T-cell (primary cell): ENCODE results near the gene MEP1B. TPM values are rescaled to one million over a fixed set of nuclear protein-coding genes. Genes with fewer than 3 reads are reported as not detected.

Source experiments
- ATAC-seq, 4 experiments: fragments of 200-7000 bp in 3 of 4; fragments of 150-1000 bp in 1 of 4; cut with Tn5 transposase; replicated peaks in 1 of 4; 1 replicate in 3 of 4; 2 replicates in 1 of 4; pipeline ENCODE4 v1.10.0; 2021; ENCODE audit warnings: moderate library complexity in 3 of 4, mild to moderate bottlenecking in 2 of 4, moderate number of reproducible peaks in 1 of 4
- CTCF ChIA-PET, 2 donors: fragments of 300-600 bp; sonication (Branson Sonifier 250); formaldehyde crosslinking; loops; one replicate each; lab custom pipeline; 2022; ENCODE audit warnings: antibody characterized with exemption in 2 of 2; lab: Charles Lee
- POLR2A ChIA-PET, 2 donors: fragments of 300-600 bp; sonication (Branson Sonifier 250); formaldehyde crosslinking; loops; one replicate each; lab custom pipeline; 2022; ENCODE audit warnings: antibody characterized with exemption in 2 of 2; lab: Charles Lee
- DNase-seq, 35 experiments: peaks; one replicate each; pipeline versions ENCODE4 v3.0.0 to v3.0.0-alpha.2; 2013 to 2023
- H3K27ac ChIP-seq: one replicate; pipeline ENCODE4 v1.5.1; 2013; ENCODE audit warnings: low read length
- H3K27me3 ChIP-seq, 2 experiments: replicated peaks in 1 of 2; 1 replicate in 1 of 2; 2 replicates in 1 of 2; pipeline versions ENCODE4 v1.6.1 to v1.7.0; 2013; ENCODE audit warnings: low read length in 1 of 2, mixed read lengths in 1 of 2; ENCODE audit not compliant: control insufficient read depth in 2 of 2, insufficient read depth in 2 of 2; ENCODE audit errors: extremely low read depth in 1 of 2
- H3K36me3 ChIP-seq, 2 donors: 1 replicate in 1 of 2; 2 replicates in 1 of 2; pipeline versions ENCODE4 v1.6.1 to v1.7.0; 2013; ENCODE audit warnings: low read length in 1 of 2; ENCODE audit not compliant: control insufficient read depth in 2 of 2, insufficient read depth in 1 of 2; ENCODE audit errors: extremely low read depth in 1 of 2
- H3K4me1 ChIP-seq, 2 experiments: 1 replicate in 1 of 2; 2 replicates in 1 of 2; pipeline versions ENCODE4 v1.6.1 to v1.7.0; 2013; ENCODE audit warnings: low read length in 2 of 2, mixed read lengths in 1 of 2; ENCODE audit not compliant: insufficient read depth in 2 of 2, control insufficient read depth in 1 of 2; ENCODE audit errors: extremely low read depth in 1 of 2
- H3K4me3 ChIP-seq, 2 donors: 1 replicate in 1 of 2; 2 replicates in 1 of 2; pipeline versions ENCODE4 v1.5.1 to v1.7.0; 2013; ENCODE audit warnings: mild to moderate bottlenecking in 2 of 2, low read length in 1 of 2, moderate library complexity in 1 of 2; ENCODE audit not compliant: control insufficient read depth in 1 of 2; ENCODE audit errors: extremely low read depth in 1 of 2
- H3K9me3 ChIP-seq: 2 replicates; pipeline ENCODE4 v1.7.0; 2013
- H3K27ac Mint-ChIP-seq, 2 donors: one replicate each; pipeline ENCODE4 v1.8.0; 2020 to 2021; ENCODE audit warnings: mild to moderate bottlenecking in 2 of 2, mixed read lengths in 2 of 2
- H3K27me3 Mint-ChIP-seq, 2 donors: one replicate each; pipeline ENCODE4 v1.8.0; 2021 to 2022; ENCODE audit warnings: mixed read lengths in 2 of 2
- H3K36me3 Mint-ChIP-seq: one replicate; pipeline ENCODE4 v1.8.0; 2021; ENCODE audit warnings: mixed read lengths
- H3K4me1 Mint-ChIP-seq, 3 donors: one replicate each; pipeline ENCODE4 v1.8.0; 2020 to 2022; ENCODE audit warnings: mixed read lengths in 3 of 3, mild to moderate bottlenecking in 1 of 3
- H3K4me3 Mint-ChIP-seq, 3 donors: one replicate each; pipeline ENCODE4 v1.8.0; 2020 to 2022; ENCODE audit warnings: mild to moderate bottlenecking in 3 of 3, mixed read lengths in 3 of 3, moderate library complexity in 3 of 3
- H3K9me3 Mint-ChIP-seq, 3 donors: one replicate each; pipeline ENCODE4 v1.8.0; 2020 to 2022; ENCODE audit warnings: mixed read lengths in 3 of 3
- WGBS: methylation state at CpG from one replicate; pipeline ENCODE4 v1.1.5; 2013; ENCODE audit warnings: missing lambda C conversion rate; ENCODE audit not compliant: insufficient coverage; 5-methylcytosine and 5-hydroxymethylcytosine counted together
- total RNA-seq, 35 experiments: library from RNA in 6 of 35; stranded (reverse) in 6 of 35; fragments of 120-200 nt in 1 of 35; gene quantifications; one replicate each; pipeline versions ENCODE4 v1.2.1 to v1.2.4 and lab custom pipeline; 2013 to 2026

Gene MEP1B
- total RNA-seq, 5 donors from 2014 or later (not counting 1 experiment from before 2014, with no cell fraction given), result 0.18 TPM; not detected in 4

DNA sequence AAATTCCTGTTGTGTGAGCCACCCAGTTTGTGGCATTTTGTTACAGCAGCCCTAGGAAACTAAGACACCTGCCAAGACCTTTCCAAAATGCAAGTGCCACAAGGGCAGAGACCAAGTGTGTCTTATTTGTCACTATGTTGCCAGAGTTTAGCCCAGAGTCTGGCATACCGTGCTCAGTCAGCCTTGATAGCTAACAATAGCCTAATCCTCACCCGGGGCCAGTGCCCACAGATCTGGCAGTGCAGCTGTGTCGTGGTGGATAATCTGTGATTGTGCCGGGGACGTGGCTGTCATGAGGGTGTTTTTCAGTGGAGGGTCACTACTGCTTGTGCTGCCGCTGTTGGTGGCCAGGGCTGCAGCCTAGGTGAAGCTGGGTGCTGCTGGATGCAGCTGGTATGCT, 53.5 kb downstream of the MEP1B start:
- DNase-seq (no peak), ATAC-seq (no peak)
- H3K27me3 Mint-ChIP-seq, result peaks cover 8 to 14% of the 10 kb centered on the region in 2 donors
- Histone ChIP-seq H3K27me3 (peaks cover 0 to 16% of the 10 kb centered on the region in 2 experiments), H3K4me1 (no peaks in the 10 kb centered on the region), H3K4me3 (no peak overlapping the region), H3K36me3 (no peaks in the 10 kb centered on the region), H3K27ac (no peak overlapping the region), H3K9me3 (no peaks in the 10 kb centered on the region)
- CTCF ChIA-PET, result no interaction called here
- H3K4me3 Mint-ChIP-seq, result no peak overlapping the region
- no peaks in the 10 kb centered on the region for H3K9me3 Mint-ChIP-seq
- no peak overlapping the region for H3K27ac Mint-ChIP-seq
- H3K4me1 Mint-ChIP-seq, result no peaks in the 10 kb centered on the region
- WGBS, result 80% methylated on average over 6 of the region's 6 CpGs
- POLR2A ChIA-PET, result no interaction called here
- H3K36me3 Mint-ChIP-seq, result no peaks in the 10 kb centered on the region

DNA sequence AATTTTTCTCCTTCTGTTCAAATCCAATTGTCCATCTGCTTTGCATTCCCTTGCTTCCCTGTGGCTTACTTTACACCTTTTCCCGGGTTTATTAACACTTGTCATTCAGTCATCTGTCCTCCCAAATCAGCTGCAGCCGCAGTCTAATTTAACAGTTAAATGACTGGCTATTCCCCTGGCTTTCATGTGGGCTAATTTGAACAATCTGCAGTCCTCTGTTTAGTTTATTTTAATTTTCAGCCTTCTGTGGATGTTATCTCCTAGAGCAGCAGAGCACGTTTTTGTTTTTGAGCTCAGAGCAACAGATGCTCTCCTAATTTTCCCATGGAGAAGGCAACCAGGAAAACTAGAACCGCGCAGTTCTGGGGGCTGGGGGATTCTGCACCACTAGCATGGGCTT, 55.0 kb downstream of the MEP1B start:
- peaks cover 0 to 11% of the 10 kb centered on the region in 2 experiments for H3K27me3 ChIP-seq
- POLR2A ChIA-PET, result no interaction called here
- H3K4me3 ChIP-seq, result no peak overlapping the region
- H3K36me3 ChIP-seq, result no peaks in the 10 kb centered on the region
- Mint-ChIP-seq H3K4me1 (no peaks in the 10 kb centered on the region), H3K9me3 (no peaks in the 10 kb centered on the region), H3K4me3 (no peak overlapping the region), H3K36me3 (no peaks in the 10 kb centered on the region), H3K27me3 (peaks cover 9 to 19% of the 10 kb centered on the region in 2 donors), H3K27ac (peak overlapping the region in 1 of 2 donors; percentile 1)
- H3K4me1 ChIP-seq, result no peaks in the 10 kb centered on the region
- H3K9me3 ChIP-seq, result no peaks in the 10 kb centered on the region
- ATAC-seq (no peak), DNase-seq (no peak)
- H3K27ac ChIP-seq, result no peak overlapping the region
- CTCF ChIA-PET, result no interaction called here
- 78% methylated on average over 4 of the region's 5 CpGs for WGBS

DNA sequence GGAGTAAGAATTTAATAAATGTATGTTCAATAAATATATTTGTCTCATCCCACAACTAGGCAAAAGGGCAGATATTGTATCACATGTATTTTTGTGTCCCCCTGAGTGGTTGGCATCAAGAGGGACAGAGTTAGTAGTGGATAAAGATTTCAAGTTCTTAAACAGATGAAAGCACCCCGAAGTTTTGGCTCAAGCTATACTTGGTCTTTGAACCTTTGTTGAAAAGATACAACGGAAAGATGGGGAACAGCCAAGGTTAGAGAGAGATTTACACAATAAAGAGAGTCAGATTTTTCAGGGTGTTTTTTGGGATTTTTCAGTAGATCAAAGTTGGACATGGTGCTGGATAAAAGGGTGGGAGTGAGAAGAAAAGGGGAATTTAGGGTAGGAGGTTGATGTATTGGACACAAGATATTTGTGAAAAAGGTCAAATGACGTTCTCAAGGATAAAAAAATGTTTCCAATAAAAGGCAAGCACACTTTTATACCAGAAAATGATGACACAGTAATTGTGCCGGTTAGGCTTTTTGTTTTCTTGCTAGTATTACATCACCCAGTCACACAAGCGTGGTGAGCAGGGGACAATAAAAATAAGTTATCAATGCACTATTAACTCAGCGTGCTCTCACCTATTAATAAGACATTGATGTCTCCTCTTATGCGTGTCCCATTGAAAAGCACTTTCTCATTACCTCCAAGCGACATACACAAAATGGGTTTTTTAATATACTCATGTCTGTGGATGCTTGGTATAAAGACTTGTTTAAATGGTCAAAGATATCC, 59.5 kb downstream of the MEP1B start:
- H3K27ac Mint-ChIP-seq, result no peak overlapping the region
- Histone ChIP-seq H3K4me1 (no peaks in the 10 kb centered on the region), H3K9me3 (no peaks in the 10 kb centered on the region), H3K4me3 (no peak overlapping the region), H3K36me3 (no peaks in the 10 kb centered on the region), H3K27ac (no peak overlapping the region), H3K27me3 (peaks cover 0 to 10% of the 10 kb centered on the region in 2 experiments)
- peaks cover 23 to 24% of the 10 kb centered on the region in 2 donors for H3K27me3 Mint-ChIP-seq
- no peak overlapping the region for H3K4me3 Mint-ChIP-seq
- DNase-seq (no peak), ATAC-seq (no peak)
- H3K4me1 Mint-ChIP-seq, result no peaks in the 10 kb centered on the region
- H3K9me3 Mint-ChIP-seq, result no peaks in the 10 kb centered on the region
- H3K36me3 Mint-ChIP-seq, result no peaks in the 10 kb centered on the region
- CTCF ChIA-PET, result no interaction called here
- POLR2A ChIA-PET, result no interaction called here
- WGBS, result 82% methylated on average over 4 of the region's 8 CpGs

DNA sequence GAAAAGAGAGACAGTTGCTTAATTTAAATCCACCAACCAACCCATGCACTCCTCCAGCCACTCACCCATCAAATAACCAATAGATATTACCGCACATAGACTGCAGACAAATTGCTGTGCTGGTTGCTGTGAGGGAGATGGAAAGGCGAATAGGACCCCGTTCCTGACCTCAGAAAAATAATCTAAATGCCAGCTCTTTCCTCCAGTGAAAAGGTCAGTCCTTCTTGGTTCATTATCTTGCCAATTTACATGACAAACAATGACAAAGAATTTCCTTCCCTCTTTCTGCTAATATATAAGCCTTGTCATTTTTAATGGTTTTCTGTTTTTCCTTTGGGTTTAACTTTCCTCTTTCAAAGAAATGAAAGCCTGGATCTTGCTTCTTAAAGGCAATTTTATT, 61.6 kb downstream of the MEP1B start:
- Mint-ChIP-seq H3K36me3 (no peaks in the 10 kb centered on the region), H3K4me1 (no peaks in the 10 kb centered on the region), H3K9me3 (no peaks in the 10 kb centered on the region), H3K27ac (no peak overlapping the region), H3K4me3 (no peak overlapping the region), H3K27me3 (peaks cover 30 to 31% of the 10 kb centered on the region in 2 donors)
- Histone ChIP-seq H3K36me3 (no peaks in the 10 kb centered on the region), H3K9me3 (no peaks in the 10 kb centered on the region), H3K4me3 (no peak overlapping the region), H3K27ac (no peak overlapping the region), H3K27me3 (peaks cover 0 to 16% of the 10 kb centered on the region in 2 experiments), H3K4me1 (no peaks in the 10 kb centered on the region)
- DNase-seq, result no peak
- no peak for ATAC-seq
- no CpG with 5 or more reads among the region's 3 CpGs for WGBS
- CTCF ChIA-PET, result no interaction called here
- POLR2A ChIA-PET, result no interaction called here

DNA sequence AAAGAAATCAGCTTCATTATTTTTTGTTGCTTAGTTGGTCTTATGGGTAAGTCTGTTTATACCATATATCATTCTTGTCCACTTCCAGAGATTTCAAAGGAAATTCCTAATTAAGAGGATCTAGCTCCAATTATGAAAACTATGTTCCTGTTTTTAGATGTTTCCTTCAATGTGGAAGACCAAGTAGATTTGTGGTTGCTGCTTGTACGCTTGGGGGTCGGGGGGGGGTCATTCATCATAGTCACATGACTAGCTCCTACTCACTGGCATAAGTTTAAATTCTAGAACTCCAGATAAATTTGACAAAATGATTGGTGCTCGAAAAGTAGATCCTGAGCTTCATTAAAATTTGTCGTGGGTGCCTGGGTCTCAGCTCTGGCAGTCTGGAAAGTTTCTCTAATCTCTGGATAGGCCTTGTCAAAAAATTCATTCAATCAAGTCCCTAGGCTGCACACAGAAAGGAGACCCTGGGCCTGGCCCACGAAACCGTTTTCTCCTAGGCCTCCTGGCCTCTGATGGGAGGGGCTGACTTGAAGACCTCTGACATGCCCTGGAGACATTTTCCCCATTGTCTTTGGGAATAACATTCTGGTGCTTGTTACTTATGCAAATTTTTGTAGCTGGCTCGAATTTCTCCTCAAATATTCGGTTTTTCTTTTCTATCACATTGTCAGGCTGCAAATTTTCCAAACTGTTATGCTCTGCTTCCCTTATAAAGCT, 62.5 kb downstream of the MEP1B start:
- CTCF ChIA-PET, result no interaction called here
- Mint-ChIP-seq H3K9me3 (no peaks in the 10 kb centered on the region), H3K27ac (no peak overlapping the region), H3K4me3 (no peak overlapping the region), H3K4me1 (no peaks in the 10 kb centered on the region), H3K27me3 (peaks cover 34 to 37% of the 10 kb centered on the region in 2 donors), H3K36me3 (no peaks in the 10 kb centered on the region)
- H3K4me1 ChIP-seq, result no peaks in the 10 kb centered on the region
- no peak overlapping the region for H3K4me3 ChIP-seq
- no peak overlapping the region for H3K27ac ChIP-seq
- POLR2A ChIA-PET, result no interaction called here
- H3K36me3 ChIP-seq, result no peaks in the 10 kb centered on the region
- WGBS, result 50% methylated on average over 4 of the region's 8 CpGs
- DNase-seq, result no peak
- H3K9me3 ChIP-seq, result no peaks in the 10 kb centered on the region
- ATAC-seq, result no peak
- peaks cover 0 to 22% of the 10 kb centered on the region in 2 experiments for H3K27me3 ChIP-seq

DNA sequence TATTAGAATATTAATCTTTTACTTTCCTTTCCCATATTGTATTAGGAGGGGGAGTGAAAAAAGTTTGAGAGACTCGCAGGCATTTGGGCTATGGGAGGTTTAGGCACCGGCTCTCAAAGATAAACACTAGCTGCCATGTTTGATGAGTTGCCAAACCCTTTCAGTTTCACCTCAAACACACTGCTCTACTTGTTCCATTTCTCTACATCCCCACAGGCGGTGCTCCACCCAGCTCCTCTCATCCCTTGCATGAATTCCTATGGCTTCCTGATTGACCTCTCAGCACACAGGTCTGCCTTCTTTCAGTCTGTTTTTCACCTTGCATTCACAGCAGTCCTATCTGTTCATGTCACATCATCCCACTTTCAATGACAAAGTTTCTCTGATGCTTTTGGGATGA, 65.7 kb downstream of the MEP1B start:
- H3K27ac ChIP-seq, result no peak overlapping the region
- H3K4me3 Mint-ChIP-seq, result no peak overlapping the region
- peaks cover 25 to 33% of the 10 kb centered on the region in 2 donors for H3K27me3 Mint-ChIP-seq
- peaks cover 0 to 21% of the 10 kb centered on the region in 2 experiments for H3K27me3 ChIP-seq
- ChIA-PET POLR2A (no interaction called here), CTCF (no interaction called here)
- no peak overlapping the region for H3K4me3 ChIP-seq
- no peak overlapping the region for H3K27ac Mint-ChIP-seq
- H3K36me3 Mint-ChIP-seq, result no peaks in the 10 kb centered on the region
- H3K4me1 Mint-ChIP-seq, result peaks cover 0 to 1% (median 0%) of the 10 kb centered on the region in 3 donors
- no peaks in the 10 kb centered on the region for H3K9me3 ChIP-seq
- no peak for ATAC-seq
- WGBS, result 87% methylated on average over 1 of the region's 3 CpGs
- no peak for DNase-seq
- H3K4me1 ChIP-seq, result no peaks in the 10 kb centered on the region
- no peaks in the 10 kb centered on the region for H3K36me3 ChIP-seq
- no peaks in the 10 kb centered on the region for H3K9me3 Mint-ChIP-seq
